Right atrium auricular region (tissue), 2 donors: ENCODE data around the gene REEP1. TPM values are rescaled to one million over a fixed set of nuclear protein-coding genes. Genes with fewer than 3 reads are reported as not detected.

ENCODE experiments used
- DNase-seq: peaks from one replicate; pipeline ENCODE4 v3.0.0-alpha.2; 2019; ENCODE audit warnings: low spot score
- H3K27ac ChIP-seq, 2 donors: fragments of 200-600 bp; sonication (generic); 1 replicate in 1 of 2; 2 replicates in 1 of 2; pipeline ENCODE4 v1.5.1; 2016 to 2019
- H3K27me3 ChIP-seq, 2 donors: fragments of 200-600 bp; sonication (generic); one replicate each; pipeline versions ENCODE4 v1.5.1 to v1.6.0; 2017 to 2019
- H3K36me3 ChIP-seq: fragments of 200-600 bp; sonication (generic); one replicate; pipeline ENCODE4 v1.5.1; 2016
- H3K4me1 ChIP-seq, 2 donors: fragments of 200-600 bp; sonication (generic); one replicate each; pipeline versions ENCODE4 v1.5.1 to v1.6.0; 2017 to 2019
- H3K4me3 ChIP-seq, 2 donors: fragments of 200-600 bp; sonication (generic); 1 replicate in 1 of 2; 2 replicates in 1 of 2; pipeline ENCODE4 v1.5.1; 2017 to 2019; ENCODE audit warnings: mild to moderate bottlenecking in 1 of 2, moderate library complexity in 1 of 2
- H3K9me3 ChIP-seq, 2 donors: fragments of 200-600 bp; sonication (generic); one replicate each; pipeline ENCODE4 v1.5.1; 2019
- CTCF ChIP-seq, 2 donors: fragments of 200-600 bp; sonication (generic); IDR thresholded peaks; one replicate each; pipeline ENCODE4 v1.5.1; 2019; ENCODE audit warnings: antibody characterized with exemption in 2 of 2
- total RNA-seq, 2 donors: library from RNA; depleted of rRNA; stranded (reverse); fragments of >200 nt; gene quantifications; one replicate each; pipeline ENCODE4 v1.1.0, GENCODE V29; 2016

The REEP1 gene
- total RNA-seq, 2 donors from 2014 or later, result 29.4 to 34.2 TPM

GRCh38 chr2:86305195-86305914, 32.1 kb downstream of the REEP1 start:
- peaks cover 0 to 44% of the 10 kb centered on the region in 2 donors for H3K4me1 ChIP-seq
- no peak for TF ChIP-seq CTCF (IDR thresholded peaks at IDR 0.05)
- H3K36me3 ChIP-seq, result no peaks in the 10 kb centered on the region
- no peaks in the 10 kb centered on the region for H3K9me3 ChIP-seq
- no peak for DNase-seq
- H3K27me3 ChIP-seq, result no peaks in the 10 kb centered on the region
- H3K27ac ChIP-seq, result no peak overlapping the region
- no peak overlapping the region for H3K4me3 ChIP-seq

- no peaks in the 10 kb centered on the region for H3K27me3 ChIP-seq
- H3K36me3 ChIP-seq, result no peaks in the 10 kb centered on the region
- H3K9me3 ChIP-seq, result no peaks in the 10 kb centered on the region
- no peak for DNase-seq
- no peak overlapping the region for H3K4me3 ChIP-seq
- no peak for TF ChIP-seq CTCF (IDR thresholded peaks at IDR 0.05)
- H3K4me1 ChIP-seq, result peaks cover 0 to 44% of the 10 kb centered on the region in 2 donors
- H3K27ac ChIP-seq, result no peak overlapping the region
These were observed 33.0 kb downstream of the REEP1 start for GRCh38 chr2:86304416-86304815.

- H3K27me3 ChIP-seq, result no peaks in the 10 kb centered on the region
- DNase-seq, result no peak
- no peaks in the 10 kb centered on the region for H3K9me3 ChIP-seq
- H3K4me3 ChIP-seq, result no peak overlapping the region
- H3K4me1 ChIP-seq, result peaks cover 0 to 49% of the 10 kb centered on the region in 2 donors
- TF ChIP-seq CTCF (IDR thresholded peaks at IDR 0.05), result no peak
- H3K27ac ChIP-seq, result peak overlapping the region in 1 of 2 donors; percentile 26
- no peaks in the 10 kb centered on the region for H3K36me3 ChIP-seq
These were observed 35.1 kb downstream of the REEP1 start for GRCh38 chr2:86302320-86302719.

- TF ChIP-seq CTCF (IDR thresholded peaks at IDR 0.05), result no peak
These were observed 35.7 kb downstream of the REEP1 start for GRCh38 chr2:86301711-86302202.

GRCh38 chr2:86301009-86301408, 36.4 kb downstream of the REEP1 start:
- no peak for TF ChIP-seq CTCF (IDR thresholded peaks at IDR 0.05)
- Histone ChIP-seq H3K36me3 (no peaks in the 10 kb centered on the region), H3K4me1 (peaks cover 0 to 55% of the 10 kb centered on the region in 2 donors), H3K9me3 (no peaks in the 10 kb centered on the region), H3K27me3 (no peaks in the 10 kb centered on the region), H3K27ac (no peak overlapping the region), H3K4me3 (no peak overlapping the region)
- no peak for DNase-seq

More at GRCh38 chr2:86301711-86302202, 35.7 kb downstream of the REEP1 start:
- Histone ChIP-seq H3K27ac (peak overlapping the region in 1 of 2 donors; percentile 26), H3K27me3 (no peaks in the 10 kb centered on the region), H3K9me3 (no peaks in the 10 kb centered on the region), H3K36me3 (no peaks in the 10 kb centered on the region), H3K4me1 (peaks cover 0 to 54% of the 10 kb centered on the region in 2 donors), H3K4me3 (no peak overlapping the region)
- DNase-seq, result no peak
